GM19025 (cell line): ENCODE data around the gene BTRC.
"Not testable (repeated sequence)": the region's sequence is repeated elsewhere in the genome, so short reads cannot be mapped to it uniquely, and the experiment has no call there.

Experiments used
- ATAC-seq: cut with Tn5 transposase; IDR thresholded peaks from one replicate; pipeline ENCODE4 v1.9.1; 2021; ENCODE audit warnings: mild to moderate bottlenecking, low read depth, moderate library complexity; ENCODE audit not compliant: unreplicated experiment

Gene BTRC

DNA sequence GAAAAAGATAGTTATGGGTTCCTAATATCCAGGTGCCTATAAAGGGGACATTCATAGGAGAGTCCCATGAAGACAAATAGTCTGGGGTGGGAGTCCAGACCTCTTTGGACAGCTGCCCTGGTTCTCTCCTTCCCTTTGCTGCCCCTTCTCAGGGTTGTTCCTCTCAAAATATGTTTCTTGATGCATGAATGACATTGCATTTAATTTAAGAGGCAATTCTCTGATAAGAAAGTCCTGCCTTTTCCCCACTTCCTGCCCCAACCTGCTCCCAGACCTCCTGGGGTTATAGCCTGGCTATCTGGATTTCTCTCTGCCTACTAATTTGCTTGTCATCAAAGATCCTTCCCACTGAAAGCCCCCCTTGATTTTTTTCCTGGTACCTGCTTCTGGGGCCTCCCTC is 12.5 kb upstream of the BTRC start:
- no peak for ATAC-seq

GRCh38 chr10:101346177-101346576 is 7.8 kb upstream of the BTRC start:
- no peak for ATAC-seq

DNA sequence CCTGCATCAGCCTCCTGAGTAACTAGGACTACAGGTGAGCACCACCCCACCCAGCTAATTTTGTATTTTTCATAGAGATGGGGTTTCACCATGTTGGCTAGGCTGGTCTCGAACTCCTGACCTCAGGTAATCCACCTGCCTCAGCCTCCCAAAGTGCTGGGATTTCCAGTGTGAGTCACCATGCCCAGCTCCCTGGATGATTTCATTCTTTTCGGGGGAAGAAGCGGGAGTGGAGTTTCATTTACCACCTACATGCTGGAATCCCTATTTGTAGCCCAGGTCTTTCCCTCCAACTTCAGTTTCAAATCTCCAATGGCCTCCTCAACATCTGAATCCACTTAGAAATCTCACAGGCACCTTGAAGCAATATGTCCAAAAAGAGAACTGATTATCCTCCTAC is 2.9 kb upstream of the BTRC start:
- ATAC-seq: no peak

DNA sequence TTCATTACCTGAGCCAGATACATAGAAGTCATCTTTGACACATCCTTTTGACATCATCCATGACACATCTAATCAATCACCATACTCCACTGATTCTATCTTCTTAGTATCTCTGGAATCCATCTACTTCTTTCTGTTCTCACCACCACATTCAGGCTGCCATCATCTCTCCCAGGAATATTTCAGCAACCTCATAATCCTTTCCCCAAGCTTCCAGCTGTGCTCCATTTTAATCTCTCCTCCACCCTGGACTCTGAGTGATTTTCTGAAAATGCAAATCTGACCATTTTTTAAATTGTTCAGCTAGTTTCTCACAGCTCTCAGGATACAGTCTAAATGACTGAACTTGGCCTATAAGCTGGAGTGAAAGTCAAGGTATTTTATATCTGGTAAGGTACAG is 2.5 kb upstream of the BTRC start:
- ATAC-seq: no peak

DNA sequence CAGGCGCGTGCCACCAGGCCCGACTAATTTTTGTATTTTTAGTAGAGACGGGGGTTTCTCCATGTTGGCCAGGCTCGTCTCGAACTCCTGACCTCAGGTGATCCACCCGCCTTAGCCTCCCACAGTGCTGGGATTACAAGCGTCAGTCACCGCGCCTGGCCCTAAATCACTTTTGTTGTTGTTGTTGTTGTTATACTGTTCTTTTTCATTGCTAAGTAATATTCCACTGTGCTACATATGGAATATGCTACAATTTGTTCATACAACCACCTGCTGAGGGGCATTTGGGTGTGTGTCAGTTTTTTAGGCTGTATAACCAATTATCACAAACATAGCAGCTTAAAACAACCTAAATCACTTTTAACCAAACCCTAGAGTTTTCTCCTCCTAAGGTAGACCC is 1.1 kb upstream of the BTRC start:
- not testable (repeated sequence) for ATAC-seq

GRCh38 chr10:101354328-101355071 is 535 bp downstream of the BTRC start:
- ATAC-seq: no peak

DNA sequence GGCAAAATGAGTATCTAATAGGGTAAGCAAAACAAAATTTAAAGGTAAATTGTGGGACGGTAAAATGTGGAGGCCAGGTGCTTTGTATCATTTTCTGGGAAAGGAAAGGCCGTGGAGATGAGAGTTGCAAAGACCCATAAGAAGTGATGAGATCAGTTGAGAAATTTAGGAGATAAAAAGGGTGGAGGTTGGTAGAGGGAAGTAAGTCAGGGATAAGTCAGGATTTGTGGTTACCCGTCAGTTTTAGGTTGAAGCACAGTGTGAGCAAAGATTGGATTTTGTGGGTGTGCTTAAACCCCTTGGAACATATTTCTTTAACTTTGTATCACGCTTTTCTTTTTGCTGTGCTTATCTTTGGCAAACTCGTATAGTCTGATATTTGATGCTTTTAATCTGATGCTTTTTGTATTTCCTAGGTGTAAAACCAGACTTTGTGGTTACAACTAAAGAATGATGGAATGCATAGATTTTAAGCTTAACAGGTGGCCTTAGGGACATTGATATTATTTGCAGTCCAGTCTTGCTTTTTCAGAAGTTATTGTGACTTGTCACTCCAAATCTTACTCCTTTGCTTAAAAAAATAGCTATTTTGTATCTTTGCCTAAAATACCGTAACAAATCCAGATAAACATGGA is 1.2 kb downstream of the BTRC start:
- no peak for ATAC-seq

- ATAC-seq: no peak
Measured at GRCh38 chr10:101356132-101356531, 2.2 kb downstream of the BTRC start.

DNA sequence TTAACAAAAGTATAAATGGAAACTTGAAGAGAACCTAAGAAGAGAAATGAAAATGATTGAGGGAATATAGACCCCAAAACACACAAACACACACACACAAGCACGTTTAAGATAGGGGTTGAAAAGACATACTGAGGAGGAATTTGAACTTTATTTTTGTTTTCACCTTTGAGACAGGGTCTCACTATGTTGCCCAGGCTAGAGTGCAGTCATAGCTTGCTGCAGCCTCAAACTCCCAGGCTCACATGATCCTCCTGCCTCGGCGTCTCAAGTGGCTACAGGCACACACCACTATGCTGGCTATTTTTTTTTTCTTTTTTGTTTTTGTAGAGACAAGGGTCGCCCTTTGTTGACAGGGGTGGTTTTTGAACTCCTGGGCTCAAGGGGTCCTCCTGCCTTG is 4.0 kb downstream of the BTRC start:
- no peak for ATAC-seq

- ATAC-seq: no peak
Measured at GRCh38 chr10:101358706-101359300, 4.8 kb downstream of the BTRC start.

- not testable (repeated sequence) for ATAC-seq
Measured at GRCh38 chr10:101360090-101360489, 6.1 kb downstream of the BTRC start.

DNA sequence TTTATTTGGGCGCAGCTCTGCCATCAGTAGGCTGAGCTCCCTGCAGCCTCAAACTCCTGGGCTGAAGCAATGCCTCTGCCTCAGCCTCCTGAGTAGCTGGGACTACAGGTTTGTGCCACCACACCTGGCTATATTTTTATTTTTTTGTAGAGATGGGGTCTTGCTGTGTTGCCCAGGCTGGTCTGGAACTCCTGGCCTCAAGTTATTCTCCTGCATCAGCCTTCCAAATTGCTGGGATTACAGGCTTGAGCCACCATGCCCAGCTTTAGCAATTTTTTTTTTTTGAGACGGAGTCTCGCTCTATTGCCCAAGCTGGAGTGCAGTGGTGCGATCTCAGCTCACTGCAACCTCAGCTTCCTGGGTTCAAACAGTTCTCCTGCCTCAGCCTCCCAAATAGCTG is 6.9 kb downstream of the BTRC start:
- ATAC-seq: not testable (repeated sequence)

GRCh38 chr10:101363850-101364400 is 10.0 kb downstream of the BTRC start:
- ATAC-seq: no peak

- ATAC-seq: no peak
Measured at GRCh38 chr10:101364721-101365120, 10.8 kb downstream of the BTRC start.

DNA sequence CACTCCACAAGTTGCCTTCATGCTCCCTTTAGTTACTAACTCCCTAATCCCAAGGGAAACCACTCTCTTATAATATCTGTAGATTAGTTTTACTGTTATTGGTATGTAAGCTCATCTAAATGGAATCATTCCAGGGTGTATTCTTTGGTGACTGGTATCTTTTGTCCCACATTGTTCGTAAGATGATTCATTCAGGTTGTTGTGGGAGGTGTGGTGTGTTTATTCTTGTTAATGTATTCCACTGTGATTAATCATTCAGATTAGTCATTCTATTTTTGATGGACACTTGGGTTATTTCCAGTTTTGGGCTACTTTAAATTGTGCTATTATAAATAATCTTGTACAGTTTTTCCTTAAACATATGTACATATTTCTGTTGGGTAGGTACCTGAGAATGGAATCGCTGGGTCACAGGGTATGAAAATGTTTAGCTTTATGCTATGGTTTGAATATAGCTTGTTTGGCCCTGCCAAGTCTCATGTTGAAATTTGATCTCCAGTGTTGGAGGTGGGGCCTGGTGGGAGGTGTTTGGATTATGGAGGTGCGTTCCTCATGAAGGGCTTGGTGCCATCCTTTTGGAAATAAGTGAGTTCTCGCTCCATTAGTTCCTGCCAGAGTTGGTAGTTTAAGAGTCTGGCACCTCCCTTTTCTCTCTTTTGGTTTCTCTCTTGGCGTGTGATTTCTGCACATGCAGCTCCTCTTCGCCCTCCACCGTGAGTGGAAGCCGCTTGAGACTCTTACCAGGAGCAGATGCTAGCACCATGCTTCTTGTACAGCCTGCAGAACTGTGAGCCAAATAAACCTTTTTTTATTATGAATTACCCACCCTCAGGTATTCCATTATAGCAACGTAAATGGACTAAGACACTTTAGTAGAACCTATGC is 13.8 kb downstream of the BTRC start:
- ATAC-seq: no peak

- no peak for ATAC-seq
Measured at GRCh38 chr10:101373063-101373462, 19.1 kb downstream of the BTRC start.

DNA sequence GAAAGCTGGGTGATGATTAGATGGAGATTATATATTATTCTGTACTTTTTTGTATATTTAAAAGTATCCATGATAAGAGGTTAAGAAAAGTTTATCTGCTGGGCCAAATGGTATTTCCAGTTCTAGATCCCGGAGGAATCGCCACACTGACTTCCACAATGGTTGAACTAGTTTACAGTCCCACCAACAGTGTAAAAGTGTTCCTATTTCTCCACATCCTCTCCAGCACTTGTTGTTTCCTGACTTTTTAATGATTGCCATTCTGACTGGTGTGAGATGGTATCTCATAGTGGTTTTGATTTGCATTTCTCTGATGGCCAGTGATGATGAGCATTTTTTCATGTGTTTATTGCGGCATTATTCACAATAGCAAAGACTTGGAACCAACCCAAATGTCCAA is 20.0 kb downstream of the BTRC start:
- ATAC-seq: not testable (repeated sequence)

- no peak for ATAC-seq
Measured at GRCh38 chr10:101375076-101375475, 21.1 kb downstream of the BTRC start.

DNA sequence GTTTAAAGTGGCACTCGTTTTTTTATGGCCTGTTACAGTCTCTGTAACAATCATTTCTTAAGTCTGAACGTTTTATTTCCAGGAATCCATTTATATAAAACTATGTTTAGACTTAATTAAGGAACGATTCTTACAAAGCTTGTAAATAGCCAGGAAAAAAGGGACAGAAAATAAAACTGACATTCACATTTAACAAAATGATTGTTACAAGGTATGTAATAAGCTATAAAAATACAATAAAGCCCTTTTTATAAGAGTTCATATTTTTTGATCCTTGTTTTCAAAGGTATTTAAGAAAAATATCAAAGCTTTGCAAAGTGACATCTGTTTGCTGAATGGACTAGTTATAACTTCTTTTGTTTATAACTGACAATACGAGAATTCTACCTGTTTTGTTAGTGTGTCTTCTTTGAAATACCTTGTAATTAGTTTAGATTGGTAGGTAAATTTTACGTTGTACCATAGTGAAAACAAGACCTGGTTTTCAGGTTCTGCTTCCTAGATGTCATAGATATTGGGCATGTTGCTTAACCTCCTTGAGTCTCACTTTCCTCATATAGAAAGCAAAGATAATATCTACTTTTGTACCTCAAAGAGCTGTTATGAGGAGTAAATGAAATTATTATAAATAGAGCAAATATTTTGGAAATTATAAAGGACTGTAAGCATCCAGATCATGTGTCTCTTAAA is 25.8 kb downstream of the BTRC start:
- no peak for ATAC-seq
